Hematopoietic multipotent progenitor cell treated with erythropoietin and hydrocortisone succinate and interleukin-3 and kit ligand, for 17 days (in vitro differentiated cells): ENCODE measurements around the gene WDR93.

Source experiments
- DNase-seq: peaks from one replicate; pipeline ENCODE4 v3.0.0-alpha.2; 2015; ENCODE audit warnings: low spot score

The WDR93 gene

DNA sequence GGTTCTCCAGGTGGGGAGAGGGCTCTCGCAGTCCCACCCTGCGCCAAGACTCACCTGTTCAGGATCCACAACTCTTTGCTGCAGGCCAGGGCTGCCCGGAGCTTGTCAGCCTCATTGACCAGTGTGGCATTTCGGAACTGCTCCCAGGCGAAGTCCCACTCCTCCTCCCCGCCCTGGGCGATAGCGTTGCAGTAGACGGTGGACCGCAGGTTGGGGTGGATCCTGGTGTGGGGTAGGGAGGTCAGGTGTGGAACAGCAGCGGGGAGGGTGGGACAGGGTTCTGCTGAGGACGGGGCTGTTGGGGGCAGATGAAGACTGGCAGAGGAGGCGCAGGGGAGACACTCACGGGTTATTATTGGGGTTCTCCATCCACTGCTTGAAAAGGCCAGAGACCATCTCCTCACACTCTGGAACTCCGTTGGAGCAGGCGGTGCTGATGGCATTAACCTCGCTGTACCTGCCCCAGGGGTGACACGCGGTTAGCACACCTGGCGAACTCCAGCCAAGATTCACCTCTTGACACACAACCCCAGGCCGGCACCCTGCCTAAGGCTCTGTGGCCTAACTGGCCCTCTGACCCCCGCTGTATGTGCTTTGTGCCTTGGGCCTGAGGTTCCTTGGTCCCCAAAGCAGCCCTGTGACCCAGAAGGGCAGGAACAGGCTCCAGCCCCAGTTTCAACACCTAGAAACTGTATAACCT is 101.6 kb downstream of the WDR93 start:
- DNase-seq = no peak
